CD8-positive, alpha-beta memory T cell (primary cell): ENCODE data around the gene IL22. TPM values are rescaled to one million over a fixed set of nuclear protein-coding genes. Genes with fewer than 3 reads are reported as not detected.

Source experiments
- CTCF ChIA-PET: fragments of 350-600 bp; sonication (Branson Sonifier 250); formaldehyde crosslinking; loops from one replicate; lab custom pipeline; 2021; ENCODE audit warnings: antibody characterized with exemption; lab: Charles Lee
- POLR2A ChIA-PET: fragments of 350-600 bp; sonication (Branson Sonifier 250); formaldehyde crosslinking; loops from one replicate; lab custom pipeline; 2021; ENCODE audit warnings: antibody characterized with exemption; lab: Charles Lee
- DNase-seq, 5 donors: peaks; one replicate each; pipeline versions ENCODE4 v3.0.0 to v3.0.0-alpha.2; 2020 to 2022; ENCODE audit warnings: mixed read lengths in 1 of 5
- H3K27ac ChIP-seq: one replicate; pipeline ENCODE4 v1.7.0; 2013; ENCODE audit warnings: low read depth, mild to moderate bottlenecking, low read length, moderate library complexity
- H3K27me3 ChIP-seq: 2 replicates; pipeline ENCODE4 v1.7.0; 2013; ENCODE audit warnings: low read length, mild to moderate bottlenecking; ENCODE audit not compliant: insufficient read depth, poor library complexity, severe bottlenecking
- H3K36me3 ChIP-seq: 2 replicates; pipeline ENCODE4 v1.7.0; 2013; ENCODE audit warnings: mild to moderate bottlenecking, low read length, moderate library complexity; ENCODE audit not compliant: insufficient read depth
- H3K4me1 ChIP-seq: 2 replicates; pipeline ENCODE4 v1.7.0; 2013; ENCODE audit warnings: mild to moderate bottlenecking, low read length, moderate library complexity; ENCODE audit not compliant: insufficient read depth
- H3K4me3 ChIP-seq: 2 replicates; pipeline ENCODE4 v1.7.0; 2013; ENCODE audit warnings: mild to moderate bottlenecking, low read length
- H3K9me3 ChIP-seq: 2 replicates; pipeline ENCODE4 v1.7.0; 2013; ENCODE audit warnings: mild to moderate bottlenecking, low read length
- H3K27ac Mint-ChIP-seq, 8 donors: one replicate each; pipeline ENCODE4 v1.8.0; 2020 to 2021; ENCODE audit warnings: mixed read lengths in 8 of 8, mild to moderate bottlenecking in 6 of 8, inconsistent platforms in 3 of 8, moderate library complexity in 3 of 8
- H3K27me3 Mint-ChIP-seq, 2 donors: one replicate each; pipeline ENCODE4 v1.8.0; 2020 to 2021; ENCODE audit warnings: mixed read lengths in 2 of 2, mild to moderate bottlenecking in 1 of 2, moderate library complexity in 1 of 2
- H3K36me3 Mint-ChIP-seq, 3 donors: one replicate each; pipeline ENCODE4 v1.8.0; 2020 to 2021; ENCODE audit warnings: mixed read lengths in 3 of 3, inconsistent platforms in 1 of 3, mild to moderate bottlenecking in 1 of 3
- H3K4me1 Mint-ChIP-seq, 3 donors: one replicate each; pipeline ENCODE4 v1.8.0; 2020 to 2021; ENCODE audit warnings: mixed read lengths in 3 of 3, inconsistent platforms in 1 of 3, mild to moderate bottlenecking in 1 of 3
- H3K4me3 Mint-ChIP-seq, 7 donors: one replicate each; pipeline ENCODE4 v1.8.0; 2020 to 2021; ENCODE audit warnings: mixed read lengths in 7 of 7, mild to moderate bottlenecking in 6 of 7, moderate library complexity in 4 of 7, inconsistent platforms in 2 of 7
- H3K9me3 Mint-ChIP-seq, 5 donors: one replicate each; pipeline ENCODE4 v1.8.0; 2020 to 2022; ENCODE audit warnings: mixed read lengths in 5 of 5, mild to moderate bottlenecking in 3 of 5, moderate library complexity in 2 of 5, inconsistent platforms in 1 of 5
- polyA plus RNA-seq: library from polyadenylated mRNA; unstranded; fragments of 300-500 nt; fragmentation: Illumina TruSeq; gene quantifications from one replicate; pipeline ENCODE4 v1.2.3, GENCODE V29; 2021
- total RNA-seq, 2 experiments: library from RNA; stranded (reverse); gene quantifications; one replicate each; pipeline ENCODE4 v1.2.3, GENCODE V29; 2021

Gene IL22
- total and polyA plus RNA-seq, 3 experiments from 2014 or later, result 0.46 to 0.64 TPM; not detected in 1

- POLR2A ChIA-PET, result no interaction called here
- H3K36me3 Mint-ChIP-seq, result peaks cover 0 to 5% (median 1%) of the 10 kb centered on the region in 3 donors
These were observed 8.0 kb downstream of the IL22 start for GRCh38 chr12:68245180-68246021.

GRCh38 chr12:68242777-68243176, 10.6 kb downstream of the IL22 start:
- POLR2A ChIA-PET, result no interaction called here
- Mint-ChIP-seq H3K27ac (peak overlapping the region in 1 of 8 donors; percentile 96), H3K4me1 (peaks cover 18 to 19% (median 19%) of the 10 kb centered on the region in 3 donors), H3K27me3 (no peaks in the 10 kb centered on the region), H3K4me3 (no peak overlapping the region), H3K36me3 (peaks cover 0 to 5% (median 0%) of the 10 kb centered on the region in 3 donors), H3K9me3 (no peaks in the 10 kb centered on the region)
- Histone ChIP-seq H3K4me1 (peaks cover 20% of the 10 kb centered on the region), H3K4me3 (no peak overlapping the region), H3K27me3 (no peaks in the 10 kb centered on the region), H3K27ac (no peak overlapping the region), H3K9me3 (no peaks in the 10 kb centered on the region), H3K36me3 (no peaks in the 10 kb centered on the region)
- no peak for DNase-seq
- CTCF ChIA-PET, result no interaction called here

More at GRCh38 chr12:68245180-68246021, 8.0 kb downstream of the IL22 start:
- no peak overlapping the region for H3K27ac Mint-ChIP-seq
- Histone ChIP-seq H3K27ac (no peak overlapping the region), H3K4me3 (no peak overlapping the region), H3K36me3 (no peaks in the 10 kb centered on the region), H3K9me3 (no peaks in the 10 kb centered on the region), H3K4me1 (peaks cover 13% of the 10 kb centered on the region), H3K27me3 (no peaks in the 10 kb centered on the region)
- CTCF ChIA-PET, result interaction anchor here (0.7 to 1.3 kb wide), 2 partner anchors 22 to 82 kb away, joined by 3 read pairs; no protein-coding TSS in a partner anchor
- DNase-seq, result no peak
- H3K9me3 Mint-ChIP-seq, result no peaks in the 10 kb centered on the region
- H3K27me3 Mint-ChIP-seq, result peaks cover 0 to 4% of the 10 kb centered on the region in 2 donors
- no peak overlapping the region for H3K4me3 Mint-ChIP-seq
- H3K4me1 Mint-ChIP-seq, result peaks cover 11 to 12% (median 11%) of the 10 kb centered on the region in 3 donors

- Mint-ChIP-seq H3K4me3 (peak overlapping the region; percentile 12 to 79 (median 71)), H3K4me1 (peaks cover 30 to 38% (median 37%) of the 10 kb centered on the region in 3 donors)
- peak overlapping the region; percentile 48 for H3K4me3 ChIP-seq
These were observed 12.4 kb downstream of the IL22 start for GRCh38 chr12:68240975-68241374.

GRCh38 chr12:68240079-68240478, 13.3 kb downstream of the IL22 start:
- no peaks in the 10 kb centered on the region for H3K36me3 ChIP-seq
- peaks cover 1 to 5% (median 2%) of the 10 kb centered on the region in 3 donors for H3K36me3 Mint-ChIP-seq
- CTCF ChIA-PET, result no interaction called here
- H3K4me1 ChIP-seq, result peaks cover 37% of the 10 kb centered on the region
- no peaks in the 10 kb centered on the region for H3K27me3 Mint-ChIP-seq
- peak overlapping the region; percentile 54 to 96 (median 92) for H3K27ac Mint-ChIP-seq
- no peak for DNase-seq
- no peaks in the 10 kb centered on the region for H3K9me3 ChIP-seq
- peaks cover 34 to 45% (median 43%) of the 10 kb centered on the region in 3 donors for H3K4me1 Mint-ChIP-seq
- peak overlapping the region; percentile 47 for H3K27ac ChIP-seq
- H3K4me3 ChIP-seq, result no peak overlapping the region
- POLR2A ChIA-PET, result interaction anchor here (0.8 kb wide), 1 partner anchor 50 kb away, joined by 5 read pairs; no protein-coding TSS in a partner anchor
- no peak overlapping the region for H3K4me3 Mint-ChIP-seq
- H3K9me3 Mint-ChIP-seq, result no peaks in the 10 kb centered on the region
- no peaks in the 10 kb centered on the region for H3K27me3 ChIP-seq

More at GRCh38 chr12:68240975-68241374, 12.4 kb downstream of the IL22 start:
- H3K27ac ChIP-seq, result peak overlapping the region; percentile 47
- H3K9me3 ChIP-seq, result no peaks in the 10 kb centered on the region
- no peaks in the 10 kb centered on the region for H3K27me3 ChIP-seq
- Mint-ChIP-seq H3K27ac (peak overlapping the region; percentile 54 to 96 (median 92)), H3K36me3 (peaks cover 1 to 5% (median 2%) of the 10 kb centered on the region in 3 donors), H3K27me3 (no peaks in the 10 kb centered on the region), H3K9me3 (no peaks in the 10 kb centered on the region)
- ChIA-PET CTCF (interaction anchor here (0.5 to 1.4 kb wide), 4 partner anchors 17 to 83 kb away, joined by 3 to 4 read pairs (median 4); no protein-coding TSS in a partner anchor), POLR2A (interaction anchor here (0.8 kb wide), 1 partner anchor 49 kb away, joined by 5 read pairs; no protein-coding TSS in a partner anchor)
- peak; percentile 10 to 62 (median 45) for DNase-seq
- H3K36me3 ChIP-seq, result no peaks in the 10 kb centered on the region
- peaks cover 35% of the 10 kb centered on the region for H3K4me1 ChIP-seq

- no peak overlapping the region for H3K27ac ChIP-seq
- Mint-ChIP-seq H3K27ac (peak overlapping the region in 4 of 8 donors; percentile 54 to 96 (median 93)), H3K36me3 (peaks cover 1 to 5% (median 2%) of the 10 kb centered on the region in 3 donors), H3K4me1 (peaks cover 37 to 50% (median 46%) of the 10 kb centered on the region in 3 donors), H3K27me3 (no peaks in the 10 kb centered on the region), H3K9me3 (no peaks in the 10 kb centered on the region), H3K4me3 (no peak overlapping the region)
- CTCF ChIA-PET, result interaction anchor here (1.1 kb wide), 1 partner anchor 16 kb away, joined by 7 read pairs; no protein-coding TSS in a partner anchor
- no peak for DNase-seq
- no peaks in the 10 kb centered on the region for H3K36me3 ChIP-seq
- POLR2A ChIA-PET, result no interaction called here
- H3K27me3 ChIP-seq, result no peaks in the 10 kb centered on the region
- H3K4me1 ChIP-seq, result peaks cover 37% of the 10 kb centered on the region
- no peak overlapping the region for H3K4me3 ChIP-seq
- no peaks in the 10 kb centered on the region for H3K9me3 ChIP-seq
These were observed 14.0 kb downstream of the IL22 start for GRCh38 chr12:68239309-68239982.

GRCh38 chr12:68237619-68238018, 15.8 kb downstream of the IL22 start:
- Mint-ChIP-seq H3K27ac (peak overlapping the region in 5 of 8 donors; percentile 38 to 97 (median 94)), H3K4me1 (peaks cover 38 to 58% (median 50%) of the 10 kb centered on the region in 3 donors), H3K9me3 (no peaks in the 10 kb centered on the region), H3K27me3 (peaks cover 0 to 3% of the 10 kb centered on the region in 2 donors), H3K4me3 (peak overlapping the region in 2 of 7 donors; percentile 89 to 96), H3K36me3 (peaks cover 1 to 5% (median 2%) of the 10 kb centered on the region in 3 donors)
- Histone ChIP-seq H3K4me1 (peaks cover 37% of the 10 kb centered on the region), H3K9me3 (no peaks in the 10 kb centered on the region), H3K4me3 (no peak overlapping the region), H3K27ac (no peak overlapping the region), H3K36me3 (no peaks in the 10 kb centered on the region), H3K27me3 (no peaks in the 10 kb centered on the region)
- CTCF ChIA-PET, result interaction anchor here (0.8 to 2.5 kb wide), 2 partner anchors 15 to 882 kb away, joined by 4 to 10 read pairs; no protein-coding TSS in a partner anchor
- no peak for DNase-seq
- POLR2A ChIA-PET, result interaction anchor here (1.2 kb wide), 1 partner anchor 13 kb away, joined by 3 read pairs; no protein-coding TSS in a partner anchor

GRCh38 chr12:68237078-68237477, 16.3 kb downstream of the IL22 start:
- H3K4me1 Mint-ChIP-seq, result peaks cover 38 to 58% (median 50%) of the 10 kb centered on the region in 3 donors
- no peak for DNase-seq
- ChIA-PET POLR2A (interaction anchor here (1.2 kb wide), 1 partner anchor 12 kb away, joined by 3 read pairs; no protein-coding TSS in a partner anchor), CTCF (interaction anchor here (0.8 to 2.5 kb wide), 3 partner anchors 14 to 881 kb away, joined by 3 to 10 read pairs (median 4); no protein-coding TSS in a partner anchor)
- no peaks in the 10 kb centered on the region for H3K27me3 ChIP-seq
- no peaks in the 10 kb centered on the region for H3K9me3 Mint-ChIP-seq
- peaks cover 1 to 5% (median 2%) of the 10 kb centered on the region in 3 donors for H3K36me3 Mint-ChIP-seq
- peaks cover 37% of the 10 kb centered on the region for H3K4me1 ChIP-seq
- peak overlapping the region; percentile 52 for H3K4me3 ChIP-seq
- peaks cover 0 to 3% of the 10 kb centered on the region in 2 donors for H3K27me3 Mint-ChIP-seq
- no peak overlapping the region for H3K27ac ChIP-seq
- H3K27ac Mint-ChIP-seq, result peak overlapping the region; percentile 68 to 97 (median 94)
- H3K4me3 Mint-ChIP-seq, result peak overlapping the region; percentile 76 to 96 (median 89)
- H3K9me3 ChIP-seq, result no peaks in the 10 kb centered on the region
- H3K36me3 ChIP-seq, result no peaks in the 10 kb centered on the region
